NCI-H2107 treated with DMSO at 0.1 percent for 48 hours (cell line): ENCODE results near the gene ADAMTSL2.

Source experiments
- DNase-seq: peaks from one replicate; lab custom pipeline; 2025; ENCODE audit not compliant: unreplicated experiment; lab: John Stamatoyannopoulos, UW

ADAMTSL2 gene

GRCh38 chr9:133584559-133585476 is 50.3 kb downstream of the ADAMTSL2 start:
- DNase-seq, result peak; percentile 82

- DNase-seq, result peak; percentile 24
Measured at GRCh38 chr9:133585481-133586351, 51.2 kb downstream of the ADAMTSL2 start.

GRCh38 chr9:133587051-133587450 is 52.5 kb downstream of the ADAMTSL2 start:
- DNase-seq, result no peak

GRCh38 chr9:133587466-133587865 is 53.0 kb downstream of the ADAMTSL2 start:
- no peak for DNase-seq

- DNase-seq, result no peak
Measured at GRCh38 chr9:133589454-133590227, 55.1 kb downstream of the ADAMTSL2 start.

- no peak for DNase-seq
Measured at GRCh38 chr9:133590231-133590855, 55.8 kb downstream of the ADAMTSL2 start.

- DNase-seq, result peak; percentile 26
Measured at GRCh38 chr9:133591116-133591910, 56.8 kb downstream of the ADAMTSL2 start.

- no peak for DNase-seq
Measured at GRCh38 chr9:133591985-133592384, 57.5 kb downstream of the ADAMTSL2 start.

GRCh38 chr9:133592731-133593409 is 58.4 kb downstream of the ADAMTSL2 start:
- DNase-seq, result no peak

- DNase-seq, result no peak
Measured at GRCh38 chr9:133593587-133594253, 59.2 kb downstream of the ADAMTSL2 start.

GRCh38 chr9:133594310-133594709 is 59.8 kb downstream of the ADAMTSL2 start:
- DNase-seq, result no peak

GRCh38 chr9:133595910-133596309 is 61.4 kb downstream of the ADAMTSL2 start:
- no peak for DNase-seq

- no peak for DNase-seq
Measured at GRCh38 chr9:133597316-133597957, 62.9 kb downstream of the ADAMTSL2 start.

GRCh38 chr9:133598978-133599377 is 64.5 kb downstream of the ADAMTSL2 start:
- no peak for DNase-seq

- DNase-seq, result no peak
Measured at GRCh38 chr9:133599470-133600173, 65.1 kb downstream of the ADAMTSL2 start.

GRCh38 chr9:133600739-133601138 is 66.2 kb downstream of the ADAMTSL2 start:
- no peak for DNase-seq

- DNase-seq, result no peak
Measured at GRCh38 chr9:133601746-133602145, 67.2 kb downstream of the ADAMTSL2 start.

GRCh38 chr9:133602277-133602676 is 67.8 kb downstream of the ADAMTSL2 start:
- DNase-seq, result no peak
